SJSA1 (cell line): ENCODE results near the gene MAB21L4. TPM values are rescaled to one million over a fixed set of nuclear protein-coding genes. Genes with fewer than 3 reads are reported as not detected.
A peak's percentile ranks its signal among the peaks of the same experiment; 100 is the strongest.

Experiments
- DNase-seq, 2 experiments: peaks; one replicate each; pipeline ENCODE4 v3.0.0-alpha.2; 2015 to 2020; ENCODE audit warnings: low spot score in 2 of 2, low read depth in 1 of 2
- H3K27ac ChIP-seq: fragments of 250-450 bp; sonication (Bioruptor Pico); 2 replicates; pipeline ENCODE4 v1.5.1; 2020; ENCODE audit warnings: mild to moderate bottlenecking, moderate library complexity
- H3K27me3 ChIP-seq: fragments of 250-450 bp; sonication (Bioruptor Pico); replicated peaks from 2 replicates; pipeline ENCODE4 v1.5.1; 2020; ENCODE audit warnings: mild to moderate bottlenecking, moderate library complexity
- H3K36me3 ChIP-seq: fragments of 250-450 bp; sonication (Bioruptor Pico); 2 replicates; pipeline ENCODE4 v1.5.1; 2020; ENCODE audit warnings: mild to moderate bottlenecking
- H3K4me1 ChIP-seq: fragments of 250-450 bp; sonication (Bioruptor Pico); replicated peaks from 2 replicates; pipeline ENCODE4 v1.6.1; 2021; ENCODE audit warnings: mild to moderate bottlenecking
- H3K4me3 ChIP-seq: fragments of 250-450 bp; sonication (Bioruptor Pico); 2 replicates; pipeline ENCODE4 v1.5.1; 2020; ENCODE audit warnings: mild to moderate bottlenecking
- H3K9me3 ChIP-seq: fragments of 250-450 bp; sonication (Bioruptor Pico); replicated peaks from 2 replicates; pipeline ENCODE4 v1.5.1; 2020; ENCODE audit warnings: mild to moderate bottlenecking
- total RNA-seq: library from RNA; depleted of rRNA; stranded (reverse); fragments of >200 nt; shearing (Covaris generic); gene quantifications from 2 replicates; pipeline ENCODE4 v1.2.3, GENCODE V29; 2014; rRNA removed

Gene MAB21L4
- 0.42 and 0.91 TPM in 2 replicates for total RNA-seq

DNA sequence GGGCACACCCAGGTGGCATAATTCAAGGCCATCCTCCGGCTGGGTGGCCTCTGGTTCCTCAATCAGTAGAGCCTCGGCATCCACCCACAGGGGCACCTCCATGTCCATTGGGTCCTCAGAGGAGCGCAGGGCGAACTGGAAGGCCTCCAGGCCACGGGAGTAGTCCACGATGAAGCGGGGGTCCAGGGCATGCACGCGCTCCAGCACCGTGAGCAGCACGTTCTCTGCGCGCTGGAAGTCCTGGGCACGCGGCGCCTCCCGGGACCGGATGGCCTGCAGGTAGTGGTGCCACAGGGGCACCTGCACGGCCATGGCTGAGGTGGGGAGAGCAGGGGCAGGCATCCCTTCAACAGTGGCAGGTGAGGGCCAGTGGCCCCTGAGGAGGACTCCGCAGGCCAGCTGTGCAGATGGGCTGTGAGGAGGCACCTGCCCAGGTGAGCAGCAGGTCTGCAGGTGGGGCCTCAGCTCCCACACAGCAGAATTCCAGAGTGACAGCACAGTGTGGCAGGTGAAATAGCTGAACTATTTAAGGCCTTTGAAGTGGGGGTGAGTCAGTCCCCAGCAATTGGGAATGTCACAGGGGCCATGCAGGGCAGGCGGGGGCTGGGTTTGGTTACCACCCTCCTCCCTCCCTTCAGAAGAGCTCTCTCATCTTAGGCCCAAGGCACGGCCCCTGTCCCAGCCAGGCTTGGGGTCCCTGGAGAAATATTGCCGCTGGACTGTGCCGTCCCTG, at the start of gene MAB21L4:
MAB21L4 (minus strand) TSS at position 501 of the 733 bp plus-strand sequence; CDS start at position 342, 159 bp downstream.
- Histone ChIP-seq H3K9me3 (no peaks in the 10 kb centered on the region), H3K4me3 (no peak within 1 kb of the TSS), H3K4me1 (peaks cover 47% of the 10 kb centered on the region), H3K36me3 (no peaks in the 10 kb centered on the region), H3K27ac (no peak within 1 kb of the TSS), H3K27me3 (no peaks in the 10 kb centered on the region)
- no peak for DNase-seq

DNA sequence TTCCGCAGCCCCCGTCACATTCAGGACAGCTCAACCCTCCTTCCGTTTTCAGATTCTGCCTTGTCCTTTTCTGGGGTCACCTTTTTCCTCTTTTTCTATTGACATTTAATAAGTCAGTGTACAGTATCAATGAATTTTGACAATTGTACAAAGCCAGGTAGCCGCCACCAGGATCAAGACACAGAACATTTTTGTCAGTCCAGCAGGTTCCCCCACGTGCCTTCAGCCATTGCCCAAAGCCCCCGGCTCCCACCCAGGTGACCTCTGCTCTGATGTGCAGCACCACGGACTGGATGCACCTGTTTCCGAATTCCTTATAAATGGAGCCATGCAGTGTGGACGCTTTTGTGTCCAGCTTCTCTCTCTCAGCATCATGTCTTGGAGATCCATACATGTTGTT, 40.1 kb upstream of the MAB21L4 start:
- H3K27me3 ChIP-seq: 0 out of 2 replicates have a peak, but pooled peaks cover 5% of the 10 kb centered on the region
- H3K4me1 ChIP-seq: no peaks in the 10 kb centered on the region

DNA sequence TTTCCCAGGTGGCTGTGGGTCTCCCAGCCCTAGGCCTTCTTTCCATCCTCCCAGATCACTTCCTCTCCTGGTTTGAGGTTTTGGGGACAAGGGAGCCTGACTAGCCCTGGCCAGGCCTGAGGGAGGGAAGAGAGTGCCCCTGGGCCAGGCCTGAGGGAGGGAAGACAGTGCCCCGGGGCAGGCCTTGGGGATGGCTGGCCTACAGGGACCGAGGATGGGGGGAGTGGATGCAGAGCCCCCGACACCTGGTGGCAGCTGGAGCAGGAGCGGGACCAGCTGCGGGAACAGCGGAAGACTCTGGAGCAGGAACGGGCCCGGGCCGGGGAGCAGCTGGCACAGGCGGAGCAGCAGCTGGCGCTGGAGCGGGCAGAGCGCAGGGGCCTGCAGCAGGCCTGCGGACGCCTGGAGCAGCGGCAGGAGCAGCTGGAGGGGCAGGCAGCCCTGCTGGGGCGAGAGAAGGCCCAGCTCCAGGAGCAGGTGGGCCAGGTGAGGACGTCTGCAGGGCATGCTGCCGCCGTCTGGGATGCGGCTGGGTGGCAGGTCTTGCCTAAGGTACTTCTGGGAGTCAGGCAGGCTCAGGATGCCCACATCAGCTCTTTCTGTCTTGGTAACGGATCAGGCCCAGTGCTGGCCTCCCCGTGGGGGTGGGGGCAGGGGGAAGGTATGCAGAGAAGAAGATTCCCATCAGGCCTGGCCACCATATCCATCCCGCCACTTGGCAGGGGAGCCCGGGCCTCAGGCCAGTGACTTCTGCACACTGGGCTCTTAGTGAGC, 39.3 kb upstream of the MAB21L4 start:
- Histone ChIP-seq H3K27ac (no peak overlapping the region), H3K9me3 (peaks cover 4% of the 10 kb centered on the region; the same call in 1 of the 2 replicates), H3K36me3 (no peaks in the 10 kb centered on the region), H3K4me1 (no peaks in the 10 kb centered on the region), H3K4me3 (no peak overlapping the region), H3K27me3 (0 out of 2 replicates have a peak, but pooled peaks cover 4% of the 10 kb centered on the region)
- peak in 1 of 2 experiments; percentile 43 for DNase-seq

More for the DNA sequence above, 40.1 kb upstream of the MAB21L4 start:
- Histone ChIP-seq H3K36me3 (no peaks in the 10 kb centered on the region), H3K27ac (no peak overlapping the region), H3K9me3 (peaks cover 4% of the 10 kb centered on the region; the same call in 1 of the 2 replicates), H3K4me3 (no peak overlapping the region)
- peak in 1 of 2 experiments; percentile 40 for DNase-seq

DNA sequence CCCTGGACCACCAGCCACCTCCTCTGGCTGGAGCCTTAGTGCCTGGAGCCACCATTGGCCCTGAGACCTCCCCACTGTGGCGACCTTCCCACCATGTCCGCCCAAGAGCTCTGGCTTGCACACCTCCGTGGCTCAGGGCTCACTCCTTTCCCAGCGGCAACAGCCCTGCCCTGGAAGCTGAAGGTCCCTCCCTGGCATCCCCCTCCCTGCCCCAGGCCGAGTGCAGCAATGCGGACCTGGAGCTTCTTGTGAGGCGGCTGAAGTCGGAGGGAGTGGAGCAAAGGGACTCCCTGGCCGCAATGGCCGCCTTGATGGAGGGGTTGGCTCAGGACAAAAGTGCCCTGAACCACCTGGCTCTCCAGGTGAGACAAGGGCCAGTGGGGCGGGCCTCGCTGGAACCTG, 38.7 kb upstream of the MAB21L4 start:
- peaks cover 4% of the 10 kb centered on the region; the same call in 1 of the 2 replicates for H3K9me3 ChIP-seq
- no peaks in the 10 kb centered on the region for H3K27me3 ChIP-seq

DNA sequence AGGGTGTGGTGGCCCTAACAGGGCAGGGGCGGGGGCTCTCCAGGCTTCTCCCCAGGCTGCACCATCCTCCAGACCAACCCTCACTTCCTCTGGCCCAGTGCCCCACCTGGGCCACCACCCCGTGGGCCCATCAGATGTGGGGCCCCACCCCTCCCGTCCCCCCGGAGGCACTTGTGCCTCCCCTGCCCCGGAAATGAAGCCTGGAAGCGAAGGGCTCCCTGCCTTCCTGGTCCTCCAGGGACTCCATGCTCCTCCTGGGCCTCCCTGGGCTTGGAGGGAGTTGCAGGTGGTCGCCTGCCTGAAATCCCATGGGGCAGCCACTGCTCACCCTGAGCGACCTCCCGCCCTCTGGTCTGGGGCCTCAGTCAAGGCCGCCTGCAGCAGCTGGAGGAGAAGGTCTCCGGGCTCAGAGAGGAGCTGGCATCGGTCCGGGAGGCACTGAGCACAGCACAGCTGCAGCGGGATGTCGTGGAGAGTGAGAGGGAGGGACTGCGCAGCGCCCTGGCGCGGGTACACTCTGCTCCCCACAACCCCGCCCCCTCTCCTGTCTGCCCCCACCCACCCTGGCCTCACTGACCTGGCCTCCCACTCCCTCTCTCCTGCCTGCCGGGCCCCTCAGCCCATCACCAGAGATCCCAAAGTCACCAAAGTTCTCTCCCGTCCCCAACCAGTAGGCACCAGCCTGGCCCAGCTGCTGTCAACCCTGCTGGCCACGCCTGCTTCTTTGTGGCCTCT, 38.2 kb upstream of the MAB21L4 start:
- Histone ChIP-seq H3K36me3 (no peaks in the 10 kb centered on the region), H3K27ac (no peak overlapping the region), H3K27me3 (no peaks in the 10 kb centered on the region), H3K4me1 (no peaks in the 10 kb centered on the region), H3K9me3 (peaks cover 4% of the 10 kb centered on the region; the same call in 1 of the 2 replicates), H3K4me3 (no peak overlapping the region)
- peak in 1 of 2 experiments; percentile 41 for DNase-seq

More for the DNA sequence above, 38.7 kb upstream of the MAB21L4 start:
- H3K27ac ChIP-seq: no peak overlapping the region
- DNase-seq: peak in 1 of 2 experiments; percentile 35
- no peaks in the 10 kb centered on the region for H3K4me1 ChIP-seq
- no peaks in the 10 kb centered on the region for H3K36me3 ChIP-seq
- H3K4me3 ChIP-seq: no peak overlapping the region

DNA sequence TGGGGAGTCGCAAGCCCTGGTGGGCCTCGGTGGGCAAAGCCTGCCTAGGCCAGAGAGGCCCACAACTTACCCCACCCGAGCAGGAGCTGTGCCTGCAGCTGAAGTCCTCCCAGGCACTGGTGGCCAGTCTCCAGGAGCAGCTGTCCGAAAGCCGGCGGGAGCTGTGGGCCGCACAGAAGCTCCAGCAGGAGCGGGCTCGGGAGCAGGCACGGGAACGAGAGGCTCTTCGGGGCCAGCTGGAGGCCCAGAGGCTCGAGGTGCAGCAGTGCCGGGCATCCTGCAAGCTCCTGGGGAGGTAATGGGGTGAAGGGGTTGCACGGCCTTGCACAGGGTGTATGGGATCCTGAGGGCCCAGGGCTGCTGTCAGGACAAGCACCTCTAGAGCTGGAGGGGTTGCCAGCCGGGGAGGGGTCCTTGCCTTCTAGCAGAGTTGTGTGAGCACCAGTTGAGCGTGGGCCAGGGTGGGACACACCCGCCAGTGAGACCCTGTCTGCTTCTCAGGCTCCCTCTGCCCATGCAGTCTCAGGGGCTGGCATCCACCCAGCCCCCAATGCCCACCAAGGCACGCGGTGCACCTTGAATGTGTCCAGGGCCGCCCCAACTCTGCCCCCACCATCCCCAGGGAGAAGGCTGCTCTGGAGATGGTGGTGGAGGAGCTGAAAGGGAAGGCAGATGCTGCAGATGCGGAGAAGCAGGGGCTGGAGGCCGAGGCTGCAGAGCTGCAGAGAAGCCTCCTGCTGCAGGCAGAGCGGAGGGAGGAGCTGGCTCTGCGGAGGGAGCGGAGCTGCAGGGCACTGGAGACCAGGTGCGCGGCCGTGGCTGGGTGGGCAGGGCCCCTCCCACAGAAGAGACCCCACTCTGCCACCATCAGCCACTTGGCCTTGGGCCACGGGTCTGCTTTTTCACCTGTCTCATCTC, 37.4 kb upstream of the MAB21L4 start:
- Histone ChIP-seq H3K4me3 (no peak overlapping the region), H3K27me3 (no peaks in the 10 kb centered on the region), H3K4me1 (no peaks in the 10 kb centered on the region), H3K27ac (no peak overlapping the region), H3K9me3 (peaks cover 4% of the 10 kb centered on the region; the same call in 1 of the 2 replicates), H3K36me3 (no peaks in the 10 kb centered on the region)
- peak in 1 of 2 experiments; percentile 42 for DNase-seq

DNA sequence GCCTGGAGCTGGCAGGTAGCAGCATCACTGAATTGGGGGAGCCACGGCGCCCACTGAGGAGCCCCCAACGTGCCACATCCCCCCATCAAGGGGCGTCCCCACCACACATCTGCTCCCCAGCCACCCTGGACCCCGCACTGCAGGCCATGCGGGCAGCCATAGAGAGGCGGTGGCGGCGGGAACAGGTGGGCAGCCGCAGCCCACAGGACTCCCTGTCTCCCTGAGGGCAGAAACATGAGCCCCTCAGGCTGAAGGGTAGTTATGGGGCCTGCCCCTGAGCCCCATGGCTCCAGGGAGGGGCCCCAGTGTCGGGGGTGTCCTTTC, 36.7 kb upstream of the MAB21L4 start:
- Histone ChIP-seq H3K4me3 (no peak overlapping the region), H3K36me3 (no peaks in the 10 kb centered on the region), H3K27me3 (no peaks in the 10 kb centered on the region), H3K27ac (no peak overlapping the region), H3K9me3 (peaks cover 5% of the 10 kb centered on the region), H3K4me1 (no peaks in the 10 kb centered on the region)
- peak in 1 of 2 experiments; percentile 29 for DNase-seq

DNA sequence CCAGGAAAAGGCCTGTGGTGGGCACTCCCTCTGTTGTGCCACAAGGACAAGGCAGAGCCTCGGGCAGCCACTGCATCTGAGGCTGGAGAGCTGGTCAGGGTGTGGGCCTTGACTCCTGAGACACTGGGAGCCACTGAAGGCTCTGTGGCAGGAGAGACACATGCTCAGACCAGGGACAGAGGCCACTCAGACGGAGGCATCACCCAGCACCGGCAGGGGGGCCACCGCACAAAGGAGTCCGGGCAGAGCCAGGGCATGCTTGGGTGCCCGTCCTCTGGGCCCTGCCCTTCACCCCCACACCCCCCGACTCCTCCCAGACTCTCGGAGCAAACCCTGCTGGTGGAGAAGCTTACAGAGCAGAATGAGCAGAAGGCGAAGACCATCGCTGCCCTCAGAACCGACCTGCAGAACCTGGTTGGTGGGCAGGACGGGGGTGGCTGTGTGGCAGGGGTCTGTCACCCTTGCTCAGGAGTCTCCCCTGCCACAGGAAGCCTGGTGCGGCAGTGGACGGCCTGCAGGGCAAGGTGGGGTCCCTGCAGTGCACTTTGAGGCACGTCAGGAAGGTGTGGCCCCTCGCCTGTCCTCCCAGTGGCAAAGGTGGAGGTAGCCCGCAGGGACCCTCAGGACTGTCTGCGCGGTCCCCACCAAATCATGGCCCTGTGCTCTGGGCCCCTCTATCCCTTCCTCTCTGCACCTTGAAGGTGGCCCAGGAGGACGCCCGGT, 36.2 kb upstream of the MAB21L4 start:
- Histone ChIP-seq H3K4me3 (no peak overlapping the region), H3K4me1 (no peaks in the 10 kb centered on the region), H3K27ac (no peak overlapping the region), H3K27me3 (no peaks in the 10 kb centered on the region), H3K9me3 (peaks cover 3% of the 10 kb centered on the region; the same call in 1 of the 2 replicates), H3K36me3 (no peaks in the 10 kb centered on the region)
- DNase-seq: peak in 1 of 2 experiments; percentile 43

DNA sequence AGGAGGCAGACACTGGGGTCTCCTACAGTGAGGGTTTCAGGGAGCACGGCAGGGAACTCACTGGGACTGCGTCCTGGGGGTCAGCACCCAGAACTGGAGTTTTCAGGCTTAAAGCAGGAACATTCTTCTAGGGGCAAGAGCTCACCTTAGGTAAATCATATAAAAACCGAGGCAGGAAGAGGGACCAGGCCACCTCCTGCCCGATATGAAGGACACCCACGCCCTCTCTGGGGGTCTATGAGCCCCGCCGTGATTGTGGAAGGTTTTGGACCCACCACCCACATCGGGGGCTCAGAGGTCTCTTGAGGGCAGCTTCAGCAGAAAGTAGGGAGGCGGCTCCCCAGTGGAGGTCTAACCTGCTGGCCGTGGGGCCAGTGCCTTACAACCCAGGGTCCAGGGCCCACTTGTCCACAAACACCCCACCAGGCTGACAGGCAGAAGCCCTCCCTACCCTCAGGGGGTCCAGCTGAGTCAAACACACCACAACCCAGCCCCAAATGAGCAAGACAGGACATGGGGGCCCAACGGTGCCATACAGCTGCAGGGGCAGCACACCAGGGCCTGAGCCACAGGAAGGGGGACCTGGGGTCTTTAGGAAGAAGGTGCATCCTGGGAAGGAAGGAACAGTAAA, 35.5 kb upstream of the MAB21L4 start:
- Histone ChIP-seq H3K9me3 (peaks cover 3% of the 10 kb centered on the region; the same call in 1 of the 2 replicates), H3K4me3 (no peak overlapping the region), H3K36me3 (no peaks in the 10 kb centered on the region), H3K27me3 (no peaks in the 10 kb centered on the region), H3K27ac (no peak overlapping the region), H3K4me1 (no peaks in the 10 kb centered on the region)
- peak in 1 of 2 experiments; percentile 32 for DNase-seq

DNA sequence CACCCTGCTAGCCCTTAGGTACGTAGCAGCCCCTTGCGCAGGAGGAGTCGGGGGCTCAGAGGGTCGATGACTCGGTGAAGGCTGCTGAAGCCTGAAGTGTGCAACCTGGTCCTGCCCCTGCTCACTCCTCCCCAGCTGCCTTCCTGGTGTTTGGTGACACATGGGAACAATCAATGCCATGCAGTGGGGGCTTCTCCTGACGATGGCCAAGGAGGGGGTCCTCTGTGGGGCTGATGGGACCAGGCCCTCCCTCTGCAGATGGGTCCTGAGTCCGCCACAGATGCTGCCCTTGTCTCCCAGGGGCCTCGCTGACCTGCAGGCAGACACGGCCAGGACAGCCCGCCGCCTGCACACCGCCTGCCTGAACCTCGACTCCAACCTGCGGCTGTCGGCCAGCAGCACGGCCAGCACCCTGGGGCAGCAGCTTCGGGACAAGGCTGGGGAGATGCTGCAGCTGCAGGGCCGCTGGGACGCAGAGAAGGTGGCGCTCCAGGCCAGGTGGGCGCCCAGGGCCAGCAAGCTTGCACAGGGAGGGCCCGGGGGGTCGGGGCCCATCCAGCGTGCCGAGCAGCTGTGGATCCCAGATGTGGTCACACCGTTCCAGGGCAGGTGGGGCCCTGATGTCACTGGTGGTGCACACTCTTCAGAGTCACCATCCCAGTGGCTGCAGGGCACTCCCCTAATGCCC, 34.8 kb upstream of the MAB21L4 start:
- peak in 1 of 2 experiments; percentile 33 for DNase-seq
- H3K36me3 ChIP-seq: no peaks in the 10 kb centered on the region
- H3K4me3 ChIP-seq: no peak overlapping the region
- peaks cover 3% of the 10 kb centered on the region; the same call in 1 of the 2 replicates for H3K9me3 ChIP-seq
- H3K27me3 ChIP-seq: no peaks in the 10 kb centered on the region
- H3K4me1 ChIP-seq: no peaks in the 10 kb centered on the region
- H3K27ac ChIP-seq: no peak overlapping the region

DNA sequence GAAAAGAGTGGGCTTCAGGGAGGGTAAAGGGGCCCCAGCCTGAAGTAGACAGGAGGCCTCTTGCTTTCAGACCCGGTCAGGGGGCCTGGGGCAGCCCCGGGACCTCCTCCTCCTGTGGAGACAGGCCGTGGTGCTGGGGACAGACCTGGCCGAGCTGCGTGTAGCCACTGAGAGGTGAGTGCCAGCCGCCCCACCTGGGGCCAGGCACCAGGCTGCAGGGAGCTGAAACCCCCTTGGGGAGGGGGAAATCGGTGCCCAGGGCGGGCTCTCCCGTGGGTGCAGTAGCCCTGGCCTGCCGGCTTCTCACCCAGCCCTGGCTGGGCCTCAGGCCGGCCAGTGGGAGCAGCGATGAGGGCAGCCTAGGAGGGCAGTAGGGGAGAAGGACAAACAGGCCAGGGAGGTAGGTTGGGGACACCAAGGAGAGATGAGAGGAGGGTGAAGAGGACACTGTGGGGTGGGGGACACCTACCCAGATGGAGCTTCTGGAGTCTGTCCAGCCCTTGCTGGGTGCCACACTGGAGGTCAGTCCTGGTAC, 34.2 kb upstream of the MAB21L4 start:
- no peak overlapping the region for H3K27ac ChIP-seq
- H3K4me3 ChIP-seq: no peak overlapping the region
- no peaks in the 10 kb centered on the region for H3K36me3 ChIP-seq
- peak in 1 of 2 experiments; percentile 41 for DNase-seq
- H3K9me3 ChIP-seq: peaks cover 3% of the 10 kb centered on the region; the same call in 1 of the 2 replicates
- H3K27me3 ChIP-seq: no peaks in the 10 kb centered on the region
- H3K4me1 ChIP-seq: no peaks in the 10 kb centered on the region
